DND-41 (cell line): ENCODE results near the gene ZSCAN21.

Experiments
- ATAC-seq: fragments of 200-7000 bp; cut with Tn5 transposase; 3 replicates; pipeline ENCODE4 v1.9.1; 2021; ENCODE audit warnings: low read depth; ENCODE audit not compliant: insufficient read depth
- DNase-seq: peaks from one replicate; pipeline ENCODE4 v3.0.0-alpha.2; 2020
- H2AFZ ChIP-seq: 2 replicates; pipeline ENCODE4 v1.6.0; 2012; ENCODE audit warnings: low read depth, low read length
- H3K27ac ChIP-seq: 2 replicates; pipeline ENCODE4 v1.5.1; 2012; ENCODE audit warnings: low read length, inconsistent platforms
- H3K27me3 ChIP-seq: fragments of 200-600 bp; sonication (generic); 2 replicates; pipeline ENCODE4 v1.6.0; 2012; ENCODE audit warnings: low read length, mild to moderate bottlenecking, inconsistent platforms; ENCODE audit not compliant: insufficient read depth, poor library complexity
- H3K36me3 ChIP-seq: 2 replicates; pipeline ENCODE4 v1.5.1; 2012; ENCODE audit warnings: low read length, inconsistent platforms; ENCODE audit not compliant: insufficient read depth
- H3K4me1 ChIP-seq: 2 replicates; pipeline ENCODE4 v1.5.1; 2012; ENCODE audit warnings: mild to moderate bottlenecking, low read length; ENCODE audit not compliant: insufficient read depth
- H3K4me2 ChIP-seq: 2 replicates; pipeline ENCODE4 v1.6.0; 2012; ENCODE audit warnings: mild to moderate bottlenecking, moderate library complexity, low read length, inconsistent platforms; ENCODE audit not compliant: insufficient read depth
- H3K4me3 ChIP-seq, 2 experiments: fragments of 200-600 bp in 1 of 2; shearing (Covaris generic) in 1 of 2; 2 replicates each; pipeline ENCODE4 v1.5.1; 2012 to 2016; ENCODE audit warnings: inconsistent platforms in 2 of 2, low read length in 2 of 2, mild to moderate bottlenecking in 2 of 2, low read depth in 1 of 2, moderate library complexity in 1 of 2
- H3K79me2 ChIP-seq: 2 replicates; pipeline ENCODE4 v1.6.0; 2012; ENCODE audit warnings: low read length, inconsistent platforms; ENCODE audit not compliant: insufficient read depth
- H3K9ac ChIP-seq: 2 replicates; pipeline ENCODE4 v1.6.0; 2012; ENCODE audit warnings: low read depth, mild to moderate bottlenecking, inconsistent platforms, low read length, moderate library complexity
- H3K9me3 ChIP-seq: 2 replicates; pipeline ENCODE4 v1.5.1; 2012; ENCODE audit warnings: low read length, moderate library complexity, mild to moderate bottlenecking, inconsistent platforms; ENCODE audit not compliant: insufficient read depth, severe bottlenecking
- H4K20me1 ChIP-seq: 2 replicates; pipeline ENCODE4 v1.6.0; 2012; ENCODE audit warnings: low read length; ENCODE audit not compliant: insufficient read depth
- EZH2 ChIP-seq: IDR thresholded peaks from 3 replicates; pipeline ENCODE4 v1.6.1; 2012; ENCODE audit warnings: borderline replicate concordance, low read depth, mild to moderate bottlenecking, moderate library complexity, low read length, inconsistent platforms; ENCODE audit not compliant: severe bottlenecking
- TF ChIP-seq, protein P1 (sequence below): IDR thresholded peaks from 2 replicates; pipeline ENCODE4 v1.5.1; 2012; ENCODE audit warnings: borderline replicate concordance, low read length, moderate library complexity, mild to moderate bottlenecking; ENCODE audit not compliant: poor library complexity, severe bottlenecking; ENCODE audit errors: extremely low read depth

Gene ZSCAN21

DNA sequence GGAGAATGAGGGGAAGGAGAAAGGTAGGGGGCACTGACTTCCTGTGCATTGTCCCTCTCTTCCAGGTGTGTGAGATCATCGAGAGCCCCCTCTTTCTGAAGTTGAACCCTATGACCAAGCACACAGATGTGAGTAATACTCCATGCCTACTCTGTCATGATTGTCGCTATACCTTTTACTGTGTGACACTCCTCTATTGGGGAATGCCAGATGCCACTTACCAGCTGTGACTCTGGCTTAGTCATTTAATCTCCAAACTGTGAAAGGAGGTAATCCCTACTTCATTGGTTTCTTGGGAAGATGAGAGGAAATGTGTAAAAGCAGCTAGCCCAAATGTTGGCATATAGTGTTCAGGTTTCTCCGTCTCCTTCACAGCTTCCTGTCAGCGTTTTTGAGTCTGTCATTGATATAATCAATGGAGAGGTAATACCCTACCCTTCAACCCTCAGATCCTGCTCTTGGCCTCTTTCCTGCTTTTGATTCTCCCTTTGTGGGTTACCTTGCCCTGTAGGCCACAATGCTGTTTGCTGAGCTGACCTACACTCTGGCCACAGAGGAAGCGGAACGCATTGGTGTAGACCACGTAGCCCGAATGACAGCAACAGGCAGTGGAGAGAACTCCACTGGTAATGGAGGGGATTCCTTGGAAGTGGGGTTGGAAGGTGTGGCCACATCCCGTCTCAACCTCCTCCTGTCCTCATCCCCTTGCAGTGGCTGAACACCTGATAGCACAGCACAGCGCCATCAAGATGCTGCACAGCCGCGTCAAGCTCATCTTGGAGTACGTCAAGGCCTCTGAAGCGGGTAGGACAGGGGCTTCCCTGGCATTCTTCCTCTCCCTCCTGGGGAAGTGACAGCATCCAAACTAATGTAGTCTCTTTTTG lies 41.2 kb downstream of the ZSCAN21 start:
- no peak overlapping the region for H3K4me3 ChIP-seq
- peaks cover 44% of the 10 kb centered on the region for H4K20me1 ChIP-seq
- peaks cover 46% of the 10 kb centered on the region for H3K79me2 ChIP-seq
- H3K27me3 ChIP-seq, result no peaks in the 10 kb centered on the region
- H2AFZ ChIP-seq, result no peak overlapping the region
- DNase-seq, result peak; percentile 27
- TF ChIP-seq EZH2, result no peak
- TF ChIP-seq, protein P1, sequence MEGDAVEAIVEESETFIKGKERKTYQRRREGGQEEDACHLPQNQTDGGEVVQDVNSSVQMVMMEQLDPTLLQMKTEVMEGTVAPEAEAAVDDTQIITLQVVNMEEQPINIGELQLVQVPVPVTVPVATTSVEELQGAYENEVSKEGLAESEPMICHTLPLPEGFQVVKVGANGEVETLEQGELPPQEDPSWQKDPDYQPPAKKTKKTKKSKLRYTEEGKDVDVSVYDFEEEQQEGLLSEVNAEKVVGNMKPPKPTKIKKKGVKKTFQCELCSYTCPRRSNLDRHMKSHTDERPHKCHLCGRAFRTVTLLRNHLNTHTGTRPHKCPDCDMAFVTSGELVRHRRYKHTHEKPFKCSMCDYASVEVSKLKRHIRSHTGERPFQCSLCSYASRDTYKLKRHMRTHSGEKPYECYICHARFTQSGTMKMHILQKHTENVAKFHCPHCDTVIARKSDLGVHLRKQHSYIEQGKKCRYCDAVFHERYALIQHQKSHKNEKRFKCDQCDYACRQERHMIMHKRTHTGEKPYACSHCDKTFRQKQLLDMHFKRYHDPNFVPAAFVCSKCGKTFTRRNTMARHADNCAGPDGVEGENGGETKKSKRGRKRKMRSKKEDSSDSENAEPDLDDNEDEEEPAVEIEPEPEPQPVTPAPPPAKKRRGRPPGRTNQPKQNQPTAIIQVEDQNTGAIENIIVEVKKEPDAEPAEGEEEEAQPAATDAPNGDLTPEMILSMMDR, result no peak
- H3K36me3 ChIP-seq, result peaks cover 56% of the 10 kb centered on the region
- no peaks in the 10 kb centered on the region for H3K9me3 ChIP-seq
- H3K27ac ChIP-seq, result no peak overlapping the region; the same call in 1 of the 2 replicates
- H3K4me1 ChIP-seq, result peaks cover 42% of the 10 kb centered on the region
- peak overlapping the region; percentile 88 for H3K4me2 ChIP-seq
- H3K9ac ChIP-seq, result 0 out of 2 replicates have a peak overlapping the region, but pooled peaks have one; percentile 1
- peak; percentile 13 for ATAC-seq

DNA sequence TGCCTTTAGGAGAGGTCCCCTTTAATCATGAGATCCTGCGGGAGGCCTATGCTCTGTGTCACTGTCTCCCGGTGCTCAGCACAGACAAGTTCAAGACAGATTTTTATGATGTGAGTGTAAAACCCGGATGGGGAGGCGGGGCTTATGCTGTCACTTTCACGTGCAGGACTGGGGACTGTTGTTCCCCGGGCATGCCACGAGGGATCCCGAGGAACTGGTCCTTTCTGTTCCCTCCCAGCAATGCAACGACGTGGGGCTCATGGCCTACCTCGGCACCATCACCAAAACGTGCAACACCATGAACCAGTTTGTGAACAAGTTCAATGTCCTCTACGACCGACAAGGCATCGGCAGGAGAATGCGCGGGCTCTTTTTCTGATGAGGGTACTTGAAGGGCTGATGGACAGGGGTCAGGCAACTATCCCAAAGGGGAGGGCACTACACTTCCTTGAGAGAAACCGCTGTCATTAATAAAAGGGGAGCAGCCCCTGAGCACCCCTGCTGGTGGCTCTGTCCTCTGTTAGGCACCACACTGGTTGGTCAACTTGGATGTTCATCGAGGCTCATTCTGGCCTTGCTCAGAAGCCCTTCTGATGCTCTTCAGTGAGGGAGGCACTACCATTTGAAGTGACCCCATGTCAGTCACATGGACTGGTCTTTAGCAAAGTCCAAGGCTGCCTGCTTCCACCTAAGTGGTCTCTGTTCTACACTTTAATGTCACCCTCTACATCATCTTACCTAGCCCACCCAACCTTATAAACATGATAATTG lies 42.0 kb downstream of the ZSCAN21 start:
- H4K20me1 ChIP-seq, result peaks cover 52% of the 10 kb centered on the region
- H3K4me2 ChIP-seq, result peak overlapping the region; percentile 88
- H3K9me3 ChIP-seq, result no peaks in the 10 kb centered on the region
- ATAC-seq (peak; percentile 17), DNase-seq (peak; percentile 41)
- H3K27ac ChIP-seq, result no peak overlapping the region
- H3K79me2 ChIP-seq, result peaks cover 53% of the 10 kb centered on the region
- H3K4me3 ChIP-seq, result no peak overlapping the region
- H3K27me3 ChIP-seq, result no peaks in the 10 kb centered on the region
- H2AFZ ChIP-seq, result no peak overlapping the region
- 0 out of 2 replicates have a peak overlapping the region, but pooled peaks have one; percentile 1 for H3K9ac ChIP-seq
- peaks cover 64% of the 10 kb centered on the region for H3K36me3 ChIP-seq
- H3K4me1 ChIP-seq, result peaks cover 46% of the 10 kb centered on the region
- TF ChIP-seq, protein P1, result peak; percentile 31
- TF ChIP-seq EZH2, result no peak

GRCh38 chr7:100093054-100093453 lies 43.5 kb downstream of the ZSCAN21 start:
- no peak for ATAC-seq
- H3K27ac ChIP-seq, result no peak overlapping the region
- no peak for TF ChIP-seq EZH2
- TF ChIP-seq, protein P1, result no peak
- no peaks in the 10 kb centered on the region for H3K9me3 ChIP-seq
- peaks cover 52% of the 10 kb centered on the region for H3K4me1 ChIP-seq
- H3K27me3 ChIP-seq, result no peaks in the 10 kb centered on the region
- H3K4me2 ChIP-seq, result no peak overlapping the region
- no peak overlapping the region for H3K9ac ChIP-seq
- DNase-seq, result no peak
- H3K79me2 ChIP-seq, result peaks cover 62% of the 10 kb centered on the region
- H4K20me1 ChIP-seq, result peaks cover 62% of the 10 kb centered on the region
- H3K4me3 ChIP-seq, result no peak overlapping the region
- H3K36me3 ChIP-seq, result peaks cover 79% of the 10 kb centered on the region
- no peak overlapping the region for H2AFZ ChIP-seq
